NCI-H446 treated with DMSO at 0.1 percent for 48 hours (cell line): ENCODE measurements around the gene MEOX2.

Experiments used
- DNase-seq: peaks from one replicate; lab custom pipeline; 2025; lab: John Stamatoyannopoulos, UW

MEOX2 gene

DNA sequence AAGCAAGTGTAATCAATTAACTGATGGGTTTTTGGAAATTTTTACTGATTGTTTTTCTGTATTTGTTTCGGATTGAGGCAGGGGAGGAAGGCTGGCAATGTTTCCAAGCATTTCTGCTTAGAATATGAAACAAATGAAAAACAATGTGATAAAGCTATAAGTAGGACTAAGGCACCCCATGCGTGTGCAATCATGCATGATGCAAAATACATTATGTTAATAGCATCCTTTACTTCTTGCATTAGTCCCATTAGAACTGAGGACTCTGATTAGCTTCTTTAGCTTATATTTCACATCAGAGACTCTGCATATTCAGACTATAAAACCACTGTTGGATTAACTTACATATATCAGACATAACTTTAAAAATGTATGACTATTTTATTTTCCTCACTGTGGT lies 76.0 kb downstream of the MEOX2 start:
- no peak for DNase-seq

DNA sequence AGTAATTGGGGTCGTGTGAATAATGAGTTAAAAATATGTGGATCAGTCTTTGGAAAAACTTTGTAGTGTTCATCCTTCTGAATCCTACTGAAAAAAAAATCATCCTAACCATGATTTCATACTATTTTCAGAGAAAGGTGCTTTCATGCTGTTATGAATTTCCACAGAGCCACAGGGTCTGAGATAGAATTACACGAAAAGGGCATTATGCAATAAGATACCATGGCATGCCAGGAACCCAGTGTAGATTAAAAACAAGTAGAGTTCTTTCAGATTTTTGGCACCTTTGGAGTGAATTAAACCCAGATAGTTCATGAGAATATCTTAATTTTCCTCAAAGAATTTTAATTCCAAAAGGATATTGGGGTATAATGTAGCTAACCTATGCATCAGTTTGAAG lies 77.2 kb downstream of the MEOX2 start:
- DNase-seq, result no peak

DNA sequence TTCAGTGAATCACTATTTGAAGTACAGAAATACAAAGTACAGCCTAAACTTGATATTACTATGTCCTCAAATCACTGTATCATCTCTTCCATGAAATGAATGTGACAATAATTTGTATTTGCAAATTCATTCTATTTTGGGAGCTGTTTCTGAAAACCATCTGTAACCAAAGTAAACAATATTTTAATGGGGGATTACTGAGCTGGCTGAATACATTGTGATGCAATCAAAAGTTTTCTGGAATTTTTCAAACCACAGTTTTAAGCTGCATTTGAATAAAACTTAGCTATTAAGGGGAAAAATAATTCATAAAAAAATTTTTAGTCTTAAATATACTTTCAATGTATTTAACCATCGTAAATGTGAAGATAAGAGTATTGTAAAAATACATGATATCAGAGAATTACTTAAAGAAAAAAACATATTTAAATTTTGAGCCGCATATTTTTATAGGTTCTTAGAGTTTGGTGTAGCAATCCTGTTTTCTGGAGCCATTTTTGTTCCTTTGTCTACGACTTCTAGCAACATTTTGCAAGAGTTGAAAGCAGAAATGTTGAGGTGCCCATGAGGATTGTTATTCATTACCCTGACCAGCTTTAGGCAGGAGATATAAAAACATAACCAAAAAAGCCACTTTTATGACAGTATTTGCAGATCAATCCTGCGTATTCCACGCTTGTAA lies 78.8 kb downstream of the MEOX2 start:
- DNase-seq, result no peak

DNA sequence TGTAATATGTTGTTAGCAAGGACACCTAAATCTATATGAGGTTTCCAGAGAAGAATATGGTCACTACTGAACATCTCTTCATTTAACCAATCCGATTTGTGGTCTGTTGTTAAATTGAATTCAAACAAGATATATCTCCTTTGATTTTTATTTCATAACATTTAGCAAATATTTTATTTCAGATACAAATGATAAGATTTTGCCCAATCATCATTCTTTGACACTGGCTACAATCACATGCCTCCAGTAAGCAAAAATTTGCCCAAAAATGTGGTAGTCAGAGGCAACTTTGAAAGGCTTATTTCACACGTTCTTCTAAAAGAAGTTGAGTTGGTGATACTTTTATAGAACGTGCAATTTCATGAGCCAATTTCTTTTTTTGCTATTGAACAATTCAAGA lies 79.9 kb downstream of the MEOX2 start:
- DNase-seq, result no peak

DNA sequence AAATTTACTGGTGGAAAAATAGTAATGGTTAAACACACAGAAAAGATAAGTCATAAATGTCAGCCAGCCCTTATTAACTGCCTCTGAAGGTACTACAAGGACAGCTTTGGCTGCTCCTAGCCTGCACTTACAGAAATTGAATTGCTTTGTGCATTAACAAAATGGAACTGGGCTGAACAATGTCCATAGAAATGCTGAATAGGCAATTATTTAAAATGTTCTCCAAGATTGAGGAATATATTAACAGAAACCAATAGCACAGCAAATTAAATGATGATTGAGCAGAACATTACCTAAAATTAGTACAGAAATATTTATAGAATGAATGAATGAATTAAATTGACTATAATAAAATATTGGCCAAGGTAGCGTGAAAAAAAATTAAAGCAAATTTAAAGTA lies 82.3 kb downstream of the MEOX2 start:
- DNase-seq, result no peak

DNA sequence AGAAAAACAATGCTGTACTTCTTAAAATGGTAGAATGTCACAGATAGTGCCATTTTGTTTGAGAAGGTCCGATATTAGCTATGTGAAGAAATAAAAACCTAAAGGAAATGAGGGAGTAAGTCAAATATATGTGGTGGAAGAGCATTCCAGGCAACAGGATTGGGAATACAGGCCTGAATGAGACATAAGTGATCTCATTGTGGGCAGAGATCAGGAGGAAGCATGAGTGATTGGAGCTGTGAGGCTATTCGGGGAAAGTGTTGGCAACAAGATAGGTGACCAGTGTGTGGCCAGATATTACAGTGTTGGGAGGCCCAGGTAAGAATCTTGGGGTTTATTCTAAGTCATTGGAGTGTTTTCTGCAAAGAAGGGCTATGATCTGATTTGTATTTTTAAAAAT lies 83.4 kb downstream of the MEOX2 start:
- no peak for DNase-seq

DNA sequence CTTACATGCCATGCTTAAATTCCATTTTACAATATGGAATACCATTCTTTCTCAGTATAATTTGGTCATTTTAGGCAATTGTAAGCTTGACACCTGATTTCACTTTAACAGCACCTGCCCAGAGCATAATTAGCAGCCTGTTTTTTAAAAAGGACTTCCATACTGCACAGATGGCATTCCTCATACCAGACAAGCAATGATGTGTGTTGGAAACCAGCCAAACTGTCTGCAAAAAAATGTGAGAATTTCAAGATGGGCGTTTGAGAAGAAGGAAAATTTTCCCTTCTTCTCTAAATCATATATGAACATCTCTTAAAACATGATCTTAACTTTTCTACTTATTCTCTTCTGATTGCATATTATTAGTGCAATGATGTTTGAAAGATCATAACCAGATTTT lies 84.2 kb downstream of the MEOX2 start:
- DNase-seq, result peak; percentile 70

DNA sequence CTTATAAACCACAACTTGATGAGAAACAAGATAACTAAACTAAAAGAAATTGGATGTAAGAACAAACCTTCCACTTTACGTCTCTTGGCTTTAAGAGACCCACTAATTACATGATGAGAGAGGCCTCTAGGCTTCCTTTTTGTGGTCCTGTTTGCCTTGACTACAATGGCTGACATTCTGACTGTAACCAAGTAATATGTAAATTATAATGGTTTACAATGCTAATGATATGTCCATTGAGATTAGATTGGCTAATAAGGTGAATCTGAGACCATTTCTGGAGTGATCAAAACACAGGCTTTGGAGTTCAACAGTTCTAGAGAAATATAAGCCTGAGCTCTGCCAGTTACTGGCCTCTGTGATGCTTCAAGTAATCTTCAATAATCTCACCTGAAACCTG lies 85.3 kb downstream of the MEOX2 start:
- DNase-seq, result no peak

DNA sequence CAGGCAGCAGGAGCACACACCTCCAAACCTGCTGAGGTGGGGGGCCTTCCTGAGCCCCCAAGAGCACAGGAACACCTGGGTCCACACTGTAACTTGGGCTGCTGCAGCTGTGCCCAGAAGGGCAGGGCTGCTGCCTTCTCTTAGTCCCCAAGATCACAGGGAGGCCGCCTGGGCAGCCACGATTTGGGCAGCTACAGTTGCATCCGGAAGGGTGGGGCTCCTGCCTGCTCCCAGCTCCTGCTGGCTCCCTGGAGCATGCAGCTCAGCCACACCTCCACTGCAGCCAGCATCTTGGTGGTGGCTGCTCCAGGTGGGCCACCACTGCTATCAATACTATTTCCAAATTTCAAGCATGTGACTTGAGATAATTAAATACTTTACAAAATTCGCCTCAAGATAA lies 86.2 kb downstream of the MEOX2 start:
- no peak for DNase-seq

DNA sequence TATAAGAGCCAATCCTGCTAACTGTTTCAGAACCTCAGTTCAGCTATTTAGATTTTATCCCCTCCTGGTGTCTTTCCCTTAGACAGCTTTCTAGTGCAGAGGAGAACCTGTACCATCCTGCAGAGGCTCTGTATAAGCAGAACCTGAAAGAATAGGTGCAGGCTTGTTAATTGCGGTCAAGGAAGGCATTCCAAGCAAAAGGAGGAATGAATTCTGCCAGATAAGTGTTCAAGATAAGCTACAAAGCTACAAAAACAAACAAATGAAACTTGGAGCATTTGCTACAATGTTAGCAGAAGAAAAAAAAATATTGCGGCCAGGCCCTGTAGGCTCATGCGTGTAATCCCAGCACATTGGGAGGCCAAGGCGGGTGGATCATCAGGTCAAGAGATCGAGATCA lies 92.0 kb downstream of the MEOX2 start:
- no peak for DNase-seq

DNA sequence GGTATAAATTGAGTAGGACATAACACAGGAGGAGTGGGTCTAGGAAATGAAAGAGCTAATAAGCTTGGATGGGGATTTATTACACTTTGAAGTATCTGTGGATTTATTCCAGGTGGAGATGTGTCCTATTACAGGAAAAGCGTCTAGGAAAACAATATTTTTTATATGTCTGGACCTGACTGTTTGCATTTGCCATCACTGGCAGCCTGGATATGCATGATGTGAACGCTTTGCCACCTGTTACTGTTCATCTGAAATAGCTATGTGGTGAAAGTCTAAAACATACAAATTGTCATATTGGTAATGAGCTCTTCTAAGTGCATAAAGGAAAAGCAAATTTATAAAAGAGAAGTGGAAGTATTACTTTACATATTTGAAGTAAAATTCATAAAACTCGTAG lies 93.1 kb downstream of the MEOX2 start:
- DNase-seq, result no peak

DNA sequence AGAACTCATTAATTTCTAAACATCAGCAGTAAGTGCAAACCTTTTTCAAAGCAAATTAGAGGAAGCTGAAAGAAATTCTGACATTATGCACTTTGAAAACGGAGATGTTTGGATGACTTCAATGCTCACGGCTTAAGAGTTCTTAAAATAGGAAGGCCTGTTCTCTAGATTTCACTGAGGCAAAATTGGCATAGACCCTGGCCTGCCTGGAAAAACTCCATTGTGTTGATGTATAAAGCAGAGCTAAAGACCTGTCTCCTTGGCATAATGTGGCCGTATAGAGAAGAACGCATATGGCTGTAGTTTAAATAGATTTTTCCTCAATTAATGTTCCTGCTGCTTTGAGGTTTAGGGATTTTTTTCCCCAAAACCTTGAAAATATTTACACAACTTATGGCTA lies 100.2 kb downstream of the MEOX2 start:
- no peak for DNase-seq

DNA sequence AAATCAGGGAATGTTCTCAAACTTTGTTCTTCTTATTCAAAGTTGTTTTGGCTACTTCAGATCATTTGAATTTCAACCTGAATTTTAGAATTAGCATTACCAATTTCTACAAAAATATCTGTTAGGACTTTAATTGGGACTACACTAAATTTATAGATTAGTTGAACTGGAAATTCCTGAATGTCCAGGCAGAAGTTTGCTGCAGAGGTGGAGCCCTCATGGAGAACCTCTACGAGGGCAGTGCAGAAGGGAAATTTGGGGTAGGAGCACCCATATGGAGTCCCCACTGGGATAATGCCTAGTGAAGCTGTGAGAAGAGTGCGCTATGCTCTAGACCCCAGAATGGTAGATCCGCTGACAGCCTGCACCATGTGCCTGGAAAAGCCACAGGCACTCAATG lies 101.9 kb downstream of the MEOX2 start:
- no peak for DNase-seq

DNA sequence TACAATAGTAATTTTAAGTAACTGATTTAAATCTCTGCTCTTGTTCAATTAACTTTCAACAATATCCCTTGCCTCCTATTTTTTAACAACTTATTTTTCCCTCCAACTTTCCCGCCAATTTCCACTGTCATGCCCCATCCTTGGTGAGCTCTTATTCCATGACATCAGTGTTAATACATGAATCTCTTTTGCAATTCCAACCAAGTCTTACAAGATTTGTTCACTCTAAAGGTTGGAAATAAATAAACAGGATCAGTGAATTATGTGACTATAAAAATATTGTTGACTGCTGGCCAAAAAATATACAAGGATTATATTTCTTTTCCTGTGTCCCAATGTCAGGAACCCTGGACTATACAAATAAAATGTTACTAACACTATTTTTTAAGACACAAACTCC lies 103.7 kb downstream of the MEOX2 start:
- no peak for DNase-seq

DNA sequence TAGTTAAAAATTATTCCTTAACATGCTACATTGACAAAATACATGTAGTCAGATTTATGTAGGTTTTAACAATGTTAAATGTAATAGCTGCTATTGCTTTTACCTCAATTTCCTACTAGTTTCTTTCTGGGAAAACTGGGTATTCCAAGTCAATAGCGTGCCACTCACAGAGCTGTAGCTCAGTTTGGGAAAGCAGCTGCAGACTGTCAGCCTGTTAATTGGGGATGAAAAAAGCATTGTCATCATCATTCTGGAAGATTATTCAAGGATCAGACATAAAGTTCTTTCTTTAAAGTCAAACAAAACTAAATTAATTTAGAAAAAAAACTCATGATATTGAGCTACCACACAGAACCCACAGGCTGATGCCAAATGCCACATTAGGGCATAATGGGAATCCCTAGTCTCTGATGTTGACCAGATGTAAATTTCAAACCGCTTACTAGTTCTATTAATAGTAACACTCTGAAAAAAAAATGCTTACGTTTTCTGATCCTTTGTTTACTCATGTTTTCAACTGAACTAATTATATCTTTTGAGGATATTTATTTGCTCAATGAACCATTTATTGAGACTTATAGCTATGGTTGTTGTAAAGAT lies 105.0 kb downstream of the MEOX2 start:
- no peak for DNase-seq

DNA sequence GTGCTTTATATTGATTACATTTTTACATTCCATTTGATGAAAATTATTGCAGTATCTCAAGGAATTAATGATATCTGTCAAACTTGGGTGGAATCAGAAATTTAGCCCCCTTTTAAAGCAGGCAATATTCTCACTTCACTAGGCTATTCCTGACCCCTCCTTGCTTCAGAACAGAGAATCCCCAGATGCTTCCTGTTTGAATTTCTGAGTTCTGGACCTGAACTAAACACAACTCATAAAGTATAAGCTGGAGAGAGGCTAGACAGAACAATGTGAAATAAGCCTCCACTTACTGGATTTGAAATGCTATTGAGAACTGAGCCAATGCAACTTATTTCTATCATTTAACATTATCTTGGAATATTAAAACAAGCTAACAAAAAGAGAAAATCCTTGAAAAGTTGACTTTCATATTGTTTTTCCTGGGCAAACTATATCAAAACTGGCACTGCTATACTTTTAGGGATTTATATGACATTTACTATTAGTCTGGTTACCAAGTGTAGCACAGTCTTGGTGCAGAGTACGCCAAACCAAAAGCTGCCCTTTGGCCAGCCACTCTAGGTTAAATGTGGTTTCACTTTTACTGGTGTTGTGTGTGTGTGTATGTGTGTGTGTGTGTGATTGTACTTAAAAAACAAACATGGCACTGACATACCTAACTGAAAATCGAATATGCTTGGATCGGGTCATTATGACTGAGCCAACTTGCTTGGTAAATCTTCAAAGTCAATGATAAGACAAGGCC lies 105.7 kb downstream of the MEOX2 start:
- DNase-seq, result no peak

DNA sequence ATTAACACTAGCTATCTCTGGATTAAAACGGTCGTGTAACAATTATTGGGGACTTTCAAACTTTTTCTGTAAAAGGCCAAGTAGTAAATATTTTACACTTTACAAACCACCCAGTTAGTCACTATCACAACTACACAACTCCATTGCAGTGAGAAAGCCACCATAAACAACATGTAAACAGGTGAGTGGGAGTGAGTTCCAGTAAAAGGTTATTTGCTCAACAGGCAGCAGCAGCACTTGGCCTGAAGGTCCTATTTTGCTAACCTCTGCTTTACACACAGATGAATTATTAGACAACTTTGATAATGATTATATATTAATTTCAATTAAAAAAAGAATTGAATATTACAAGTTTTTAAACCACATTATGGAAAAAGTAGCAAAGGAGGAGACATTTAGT lies 108.9 kb downstream of the MEOX2 start:
- DNase-seq, result no peak

DNA sequence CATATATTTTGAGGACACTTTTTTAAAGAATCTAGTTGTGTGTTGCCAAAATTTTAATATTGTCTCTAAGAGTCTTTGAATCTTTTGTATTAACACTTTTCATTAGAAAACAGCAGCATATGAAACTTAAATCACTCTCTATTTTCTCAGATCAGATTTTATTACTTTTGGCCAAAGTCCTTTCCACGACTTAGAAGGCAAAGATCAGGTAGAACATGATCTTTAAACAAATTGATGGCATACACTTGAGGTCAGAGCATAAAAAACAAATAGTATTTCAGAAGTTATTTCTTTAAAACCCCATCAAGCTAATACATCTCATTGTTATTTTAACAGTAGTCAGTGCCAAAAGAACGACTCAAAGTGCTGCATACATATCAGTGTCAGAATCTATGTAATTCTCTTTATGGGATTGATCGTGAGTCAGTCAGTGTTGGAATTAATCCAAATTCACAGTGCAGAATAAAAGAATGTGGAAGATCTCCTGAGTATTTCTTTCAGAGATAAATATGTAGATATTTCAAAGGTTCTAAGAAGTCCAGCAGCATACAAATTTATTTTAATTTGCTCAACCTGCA lies 115.1 kb downstream of the MEOX2 start:
- DNase-seq, result no peak

DNA sequence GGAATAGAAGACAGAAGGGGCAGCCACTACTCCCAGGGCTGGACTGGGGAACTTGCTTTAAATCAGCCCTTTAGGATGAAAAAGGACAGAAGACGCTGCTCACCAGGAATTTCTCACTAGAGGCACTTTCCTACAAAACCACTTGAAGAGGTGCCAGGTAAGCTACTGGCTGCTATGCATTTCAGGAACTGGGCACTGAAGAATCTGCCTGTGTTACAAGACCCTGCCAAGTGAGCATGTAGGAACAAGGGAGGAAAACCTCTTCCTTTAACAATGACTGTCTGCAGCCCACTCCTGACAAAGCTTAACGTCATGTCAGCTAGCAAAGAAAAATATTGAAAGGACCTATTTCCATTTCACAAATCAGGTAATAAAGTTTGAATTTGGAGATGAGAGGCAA lies 118.8 kb downstream of the MEOX2 start:
- no peak for DNase-seq

DNA sequence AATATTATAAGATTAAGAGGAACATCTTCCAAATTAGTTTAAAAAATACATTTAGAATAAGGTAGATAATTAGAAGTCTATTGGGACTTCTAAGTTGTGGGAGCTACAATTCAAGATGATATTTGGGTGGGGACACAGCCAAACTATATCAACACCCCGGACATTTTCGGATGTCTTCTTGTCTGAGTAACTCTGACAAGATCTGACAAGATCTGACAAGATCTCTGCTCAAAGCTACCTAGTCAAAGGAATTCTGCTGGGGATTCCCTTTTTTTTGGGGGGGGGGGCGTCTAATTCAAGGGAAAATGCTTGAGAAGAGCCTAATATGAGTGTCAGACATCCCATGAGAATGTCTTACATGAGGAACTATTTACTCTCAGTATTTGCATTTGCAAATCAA lies 119.4 kb downstream of the MEOX2 start:
- DNase-seq, result no peak

DNA sequence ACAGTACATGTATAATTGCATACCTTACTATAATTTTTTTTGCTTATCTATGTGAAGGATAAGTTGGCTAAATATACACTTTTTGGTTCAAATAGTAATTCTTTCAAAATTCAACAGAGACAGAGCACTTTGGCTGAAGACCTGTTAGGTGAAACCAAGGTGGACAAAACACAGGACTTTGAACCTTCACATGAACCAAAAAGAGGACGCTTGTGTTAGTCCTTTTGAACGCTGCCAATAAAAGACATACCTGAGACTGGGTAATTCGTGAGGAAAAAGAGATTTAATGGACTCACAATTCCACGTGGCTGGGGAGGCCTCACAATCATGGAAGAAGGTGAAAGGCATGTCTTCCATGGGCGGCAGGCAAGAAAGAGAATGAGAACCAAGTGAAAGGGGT lies 120.0 kb downstream of the MEOX2 start:
- no peak for DNase-seq

DNA sequence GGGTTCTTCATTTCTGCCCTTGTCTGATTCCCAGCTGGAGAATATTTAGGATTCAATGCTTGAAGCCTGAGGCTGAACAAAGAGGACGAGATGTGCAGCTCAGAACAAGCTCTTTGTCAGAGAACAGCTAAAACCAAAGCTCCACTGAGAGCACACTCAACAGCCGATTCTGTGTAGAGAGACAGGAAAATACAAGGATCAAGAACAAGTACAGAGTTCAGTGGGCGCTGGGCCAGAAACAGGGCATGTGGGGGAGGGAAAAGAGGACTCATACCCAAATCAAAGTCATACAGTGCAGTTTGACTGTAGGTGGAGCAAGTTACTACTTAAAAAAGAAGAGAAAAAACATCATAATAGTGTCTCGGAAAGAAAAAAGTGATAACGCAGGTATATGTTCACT lies 124.6 kb downstream of the MEOX2 start, which contains the start of gene AGMO:
Gene AGMO (minus strand): TSS at position 181 of the 400 bp plus-strand sequence.
- peak; percentile 8 for DNase-seq
